NCI-H748 (cell line): ENCODE measurements around the gene SLC25A10.

Source experiments
- DNase-seq: peaks from one replicate; lab custom pipeline; 2025; ENCODE audit not compliant: unreplicated experiment; lab: John Stamatoyannopoulos, UW

Gene SLC25A10

GRCh38 chr17:81686614-81687013, 25.5 kb upstream of the SLC25A10 start:
- no peak for DNase-seq

GRCh38 chr17:81687770-81688541, 24.1 kb upstream of the SLC25A10 start:
- no peak for DNase-seq

DNA sequence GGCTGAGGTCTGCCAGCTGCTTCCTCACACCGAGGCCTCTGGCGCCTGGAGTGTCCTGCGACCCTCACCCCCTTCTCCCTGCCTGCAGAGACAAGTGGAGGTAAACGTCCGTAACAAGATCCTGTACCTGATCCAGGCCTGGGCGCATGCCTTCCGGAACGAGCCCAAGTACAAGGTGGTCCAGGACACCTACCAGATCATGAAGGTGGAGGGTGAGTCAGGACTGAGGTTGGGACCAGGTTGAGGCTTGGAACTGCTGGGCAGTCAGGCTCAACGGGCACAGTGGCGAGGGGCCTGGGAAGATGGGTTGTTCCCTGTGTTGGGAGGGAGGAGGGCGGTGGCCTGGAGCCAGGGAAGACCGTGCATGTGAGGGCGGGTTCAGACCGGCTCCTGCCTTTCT, 23.5 kb upstream of the SLC25A10 start:
- DNase-seq, result no peak

DNA sequence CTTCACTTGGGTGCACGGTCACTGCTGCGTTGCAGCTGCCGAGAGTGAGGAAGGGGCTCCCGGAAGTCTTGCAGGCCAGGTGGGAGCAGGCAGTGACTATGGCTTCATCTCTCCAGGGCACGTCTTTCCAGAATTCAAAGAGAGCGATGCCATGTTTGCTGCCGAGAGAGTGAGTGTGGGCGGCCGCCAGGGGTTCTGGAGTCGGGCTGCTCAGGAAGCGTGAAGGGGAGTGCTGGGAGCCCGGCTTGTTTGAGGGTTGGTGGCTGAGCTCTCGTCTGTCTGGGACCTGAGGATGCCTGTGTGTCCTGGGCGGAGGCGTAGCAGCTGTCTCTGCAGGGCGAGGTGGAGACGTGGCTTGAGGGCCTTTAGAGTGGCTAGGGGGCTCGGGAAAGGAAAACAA, 22.0 kb upstream of the SLC25A10 start:
- no peak for DNase-seq

GRCh38 chr17:81690549-81690948, 21.5 kb upstream of the SLC25A10 start:
- no peak for DNase-seq

- no peak for DNase-seq
These were observed 20.9 kb upstream of the SLC25A10 start for GRCh38 chr17:81691196-81691595.

- DNase-seq, result no peak
These were observed 20.5 kb upstream of the SLC25A10 start for GRCh38 chr17:81691608-81692007.

GRCh38 chr17:81693509-81694210, 18.4 kb upstream of the SLC25A10 start:
- DNase-seq, result no peak

- DNase-seq, result no peak
These were observed 17.3 kb upstream of the SLC25A10 start for GRCh38 chr17:81694810-81695209.

DNA sequence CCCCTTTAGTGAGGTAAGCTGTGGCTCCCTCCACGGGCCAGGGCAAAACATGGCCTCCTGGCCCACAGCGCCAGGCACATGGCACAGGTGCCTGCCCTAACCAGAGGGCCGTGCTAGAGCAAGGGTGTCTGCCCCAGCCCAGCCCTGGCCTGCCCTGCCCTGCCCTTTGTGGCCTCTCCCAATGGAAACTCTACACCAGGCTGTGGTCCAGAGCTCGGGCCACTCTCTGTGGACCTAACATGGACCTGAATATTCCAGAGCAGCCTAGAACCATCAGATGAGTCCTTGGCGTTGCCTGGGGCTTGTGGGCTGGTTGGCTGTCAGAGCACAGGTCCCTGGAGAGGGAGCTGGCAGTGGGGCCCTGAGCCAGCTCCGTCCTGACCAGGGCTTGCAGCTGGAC, 16.9 kb upstream of the SLC25A10 start:
- no peak for DNase-seq

DNA sequence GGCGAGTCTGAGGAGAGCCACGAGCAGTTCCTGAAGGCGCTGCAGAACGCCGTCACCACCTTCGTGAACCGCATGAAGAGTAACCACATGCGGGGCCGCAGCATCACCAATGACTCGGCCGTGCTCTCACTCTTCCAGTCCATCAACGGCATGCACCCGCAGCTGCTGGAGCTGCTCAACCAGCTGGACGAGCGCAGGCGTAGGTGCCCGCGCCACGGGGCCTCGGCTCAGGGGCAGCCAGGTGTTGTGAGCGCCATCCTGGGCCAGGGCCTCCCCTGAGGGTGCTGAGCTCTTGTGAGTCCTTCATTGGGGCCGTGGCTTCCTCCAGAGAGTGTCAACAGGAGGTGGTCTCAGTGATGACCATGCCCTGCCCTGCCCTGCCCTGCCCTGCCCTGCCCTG, 16.3 kb upstream of the SLC25A10 start:
- DNase-seq, result no peak

DNA sequence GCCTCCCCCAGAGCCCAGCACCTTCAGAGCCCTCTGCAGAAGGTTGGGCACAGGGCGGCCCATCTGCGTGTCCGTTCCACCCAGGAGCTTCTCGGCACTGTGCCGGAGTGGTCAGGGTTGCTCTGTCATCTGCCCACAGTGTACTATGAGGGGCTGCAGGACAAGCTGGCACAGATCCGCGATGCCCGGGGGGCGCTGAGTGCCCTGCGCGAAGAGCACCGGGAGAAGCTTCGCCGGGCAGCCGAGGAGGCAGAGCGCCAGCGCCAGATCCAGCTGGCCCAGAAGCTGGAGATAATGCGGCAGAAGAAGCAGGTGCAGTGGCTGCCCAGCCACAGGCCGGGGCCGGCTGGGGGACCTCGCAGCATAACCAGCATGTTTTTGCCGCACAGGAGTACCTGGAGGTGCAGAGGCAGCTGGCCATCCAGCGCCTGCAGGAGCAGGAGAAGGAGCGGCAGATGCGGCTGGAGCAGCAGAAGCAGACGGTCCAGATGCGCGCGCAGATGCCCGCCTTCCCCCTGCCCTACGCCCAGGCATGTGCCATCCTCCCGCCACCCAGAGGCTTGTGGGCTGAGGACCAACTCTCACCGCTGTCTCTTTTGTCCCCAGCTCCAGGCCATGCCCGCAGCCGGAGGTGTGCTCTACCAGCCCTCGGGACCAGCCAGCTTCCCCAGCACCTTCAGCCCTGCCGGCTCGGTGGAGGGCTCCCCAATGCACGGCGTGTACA, 15.7 kb upstream of the SLC25A10 start:
- no peak for DNase-seq

DNA sequence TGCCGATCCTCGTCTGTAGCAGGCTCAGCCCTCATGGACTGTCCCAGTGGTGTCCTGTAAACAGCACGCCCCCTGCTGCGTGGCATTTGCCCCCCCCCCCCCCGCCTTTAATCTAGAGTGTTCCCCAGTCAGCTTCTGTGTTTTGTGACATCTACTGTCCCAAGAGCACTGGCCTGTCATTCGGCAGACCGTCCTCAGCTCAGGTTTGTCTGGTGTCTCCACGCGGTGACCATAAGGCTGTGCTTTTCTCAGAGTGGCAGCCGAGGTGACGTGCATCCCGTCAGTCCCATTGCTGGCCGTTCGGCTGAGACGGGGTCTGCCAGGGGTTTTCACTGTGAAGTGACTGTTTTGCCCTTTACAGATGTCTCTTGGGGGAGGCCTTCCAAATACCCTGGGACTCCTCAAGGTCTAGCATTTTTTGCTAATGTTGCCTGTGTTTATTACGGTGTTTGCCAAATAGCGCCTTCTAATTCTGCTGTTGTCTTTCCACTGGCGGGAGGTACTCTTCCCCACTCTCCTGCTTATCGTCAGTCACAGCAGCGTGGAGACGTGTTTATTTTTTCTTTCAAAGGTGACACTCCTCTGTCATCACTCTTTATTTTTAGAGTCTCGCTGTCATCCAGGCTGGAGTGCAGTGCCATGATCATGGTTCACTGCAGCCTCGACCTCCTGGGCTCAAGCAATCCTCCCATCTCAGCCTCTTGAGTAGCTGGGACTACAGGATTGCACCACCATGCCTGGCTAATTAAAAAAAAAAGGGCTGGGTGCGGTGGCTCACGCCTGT, 14.6 kb upstream of the SLC25A10 start:
- DNase-seq, result no peak

GRCh38 chr17:81700353-81701287, 11.5 kb upstream of the SLC25A10 start:
- no peak for DNase-seq

DNA sequence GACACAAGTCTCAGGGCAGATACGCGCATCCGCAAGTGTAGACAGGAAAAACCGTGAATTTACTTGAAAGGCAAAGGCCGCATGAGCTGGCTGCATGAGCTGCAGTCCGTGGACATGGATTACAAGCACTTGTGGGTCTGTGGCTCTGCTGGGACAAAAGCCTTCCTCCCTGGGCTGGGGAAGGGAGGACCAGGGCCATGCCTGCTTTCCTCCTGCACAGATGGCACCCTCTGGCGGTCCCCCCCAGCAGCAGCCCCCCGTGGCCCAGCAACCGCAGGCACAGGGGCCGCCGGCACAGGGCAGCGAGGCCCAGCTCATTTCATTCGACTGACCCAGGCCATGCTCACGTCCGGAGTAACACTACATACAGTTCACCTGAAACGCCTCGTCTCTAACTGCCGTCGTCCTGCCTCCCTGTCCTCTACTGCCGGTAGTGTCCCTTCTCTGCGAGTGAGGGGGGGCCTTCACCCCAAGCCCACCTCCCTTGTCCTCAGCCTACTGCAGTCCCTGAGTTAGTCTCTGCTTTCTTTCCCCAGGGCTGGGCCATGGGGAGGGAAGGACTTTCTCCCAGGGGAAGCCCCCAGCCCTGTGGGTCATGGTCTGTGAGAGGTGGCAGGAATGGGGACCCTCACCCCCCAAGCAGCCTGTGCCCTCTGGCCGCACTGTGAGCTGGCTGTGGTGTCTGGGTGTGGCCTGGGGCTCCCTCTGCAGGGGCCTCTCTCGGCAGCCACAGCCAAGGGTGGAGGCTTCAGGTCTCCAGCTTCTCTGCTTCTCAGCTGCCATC, 10.6 kb upstream of the SLC25A10 start:
- DNase-seq, result no peak

DNA sequence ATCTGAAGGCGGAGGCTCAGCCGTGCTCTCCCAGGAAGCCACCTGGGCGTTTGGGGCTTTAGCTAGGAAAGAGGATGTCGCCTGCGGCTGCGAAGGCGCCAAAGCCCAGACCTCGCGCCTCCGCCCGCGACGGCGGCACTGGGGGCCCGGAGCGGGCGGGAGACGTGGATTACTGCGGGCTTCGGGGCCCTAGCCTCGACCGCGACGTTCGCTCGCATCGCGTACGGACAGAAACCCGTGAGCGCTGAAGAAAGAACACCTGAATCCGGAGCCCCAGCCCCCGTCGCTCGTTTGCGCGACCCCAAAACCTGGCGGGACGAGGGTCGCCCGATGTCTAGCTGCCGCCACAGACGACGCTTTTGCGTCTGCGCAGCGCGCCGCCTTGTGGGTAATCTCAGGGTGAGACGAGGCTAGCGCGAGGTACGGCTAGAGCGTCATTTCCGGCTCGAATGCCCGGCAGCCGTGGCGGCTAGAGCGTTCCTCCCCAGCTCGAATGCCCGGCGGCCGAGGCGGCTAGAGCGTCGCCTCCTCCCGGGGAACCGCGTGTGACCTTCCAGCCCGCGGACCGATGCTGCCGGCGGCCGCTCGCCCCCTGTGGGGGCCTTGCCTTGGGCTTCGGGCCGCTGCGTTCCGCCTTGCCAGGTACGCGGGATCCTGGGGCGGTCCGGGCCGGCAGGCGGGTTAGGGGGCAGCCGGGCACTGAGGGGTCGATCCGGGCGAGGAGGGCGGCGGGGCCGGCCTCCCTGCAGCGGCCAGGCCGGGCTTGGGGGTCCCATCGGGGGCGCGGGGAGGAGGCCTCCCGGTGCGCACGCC, 8.9 kb upstream of the SLC25A10 start, which contains the start of gene MRPL12:
MRPL12 (plus strand) TSS at position 434 of the 813 bp plus-strand sequence; CDS start at position 569, 135 bp downstream.
- DNase-seq, result peak; percentile 96

DNA sequence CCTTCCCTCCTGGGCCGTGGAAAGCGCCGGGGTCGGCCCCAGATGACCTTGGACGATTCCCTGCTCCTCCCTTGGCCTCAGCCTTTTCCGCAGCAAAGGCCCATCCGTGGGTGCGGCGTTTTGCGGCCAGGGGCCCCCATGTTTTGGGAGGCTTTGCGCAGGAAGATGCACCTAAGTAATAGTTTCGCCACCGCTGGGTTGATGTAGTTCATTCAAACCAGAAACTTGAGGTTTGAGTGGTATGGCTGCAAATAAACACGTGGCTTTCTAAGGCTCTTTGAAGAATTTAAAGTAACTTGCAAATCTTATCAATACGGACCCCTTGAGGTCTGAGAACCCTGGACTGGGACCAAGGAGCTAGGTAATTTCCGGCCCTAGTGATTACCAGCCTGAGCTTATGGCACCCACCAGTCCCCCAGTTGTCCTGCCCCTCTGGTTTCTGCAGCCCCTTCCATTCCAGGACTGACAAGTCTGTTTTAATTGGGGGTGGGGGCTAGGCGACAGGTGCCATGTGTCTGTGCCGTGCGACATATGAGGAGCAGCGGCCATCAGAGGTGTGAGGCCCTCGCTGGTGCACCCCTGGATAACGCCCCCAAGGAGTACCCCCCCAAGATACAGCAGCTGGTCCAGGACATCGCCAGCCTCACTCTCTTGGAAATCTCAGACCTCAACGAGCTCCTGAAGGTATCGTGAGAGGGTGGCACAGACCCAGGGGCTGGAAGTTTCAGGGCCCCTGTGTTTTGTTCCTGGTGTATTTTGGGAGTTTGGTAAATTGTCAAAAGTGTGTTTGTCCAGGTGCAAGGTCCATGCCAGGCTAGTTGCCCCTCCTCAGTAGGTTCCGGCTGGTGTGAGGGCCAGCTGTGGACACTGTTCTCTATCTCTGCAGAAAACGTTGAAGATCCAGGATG, 8.1 kb upstream of the SLC25A10 start:
- DNase-seq, result no peak
